Renal pelvis (tissue), 4 donors: ENCODE results near the gene PLCG1. TPM values are rescaled to one million over a fixed set of nuclear protein-coding genes. Genes with fewer than 3 reads are reported as not detected.

Source experiments
- DNase-seq: peaks from one replicate; pipeline ENCODE4 v3.0.0-alpha.2; 2013
- polyA plus RNA-seq, 3 donors: library from polyadenylated mRNA; unstranded; fragments of 120-200 nt; gene quantifications; one replicate each; pipeline ENCODE4 v1.2.1, GENCODE V29; 2013; ENCODE audit not compliant: insufficient read length in 3 of 3

The PLCG1 gene
- polyA plus RNA-seq, 3 donors: 156 to 191 (median 191) TPM

- DNase-seq: no peak
Measured at GRCh38 chr20:41175727-41176330, 38.5 kb downstream of the PLCG1 start.

GRCh38 chr20:41176711-41177552, 39.6 kb downstream of the PLCG1 start:
- no peak for DNase-seq

DNA sequence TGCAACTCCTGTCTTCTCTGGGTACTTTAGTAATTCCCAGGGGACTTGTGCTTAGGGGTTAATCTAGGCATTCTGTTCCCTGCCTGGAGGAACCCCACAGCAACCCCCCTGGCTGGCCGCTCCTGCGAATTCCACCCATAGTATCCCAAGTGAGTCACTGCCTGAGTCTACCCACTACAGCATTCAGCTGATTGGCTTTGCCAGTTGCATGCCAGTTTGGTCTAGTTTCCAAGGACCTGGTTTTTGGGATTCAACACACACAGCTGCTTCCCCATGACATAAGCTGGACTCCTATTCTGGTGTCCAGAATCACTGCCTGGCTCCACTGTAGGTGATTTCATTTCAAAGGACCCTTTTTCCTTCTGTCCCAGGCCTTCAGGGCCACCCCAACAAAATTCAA, 40.3 kb downstream of the PLCG1 start:
- no peak for DNase-seq

- DNase-seq: no peak
Measured at GRCh38 chr20:41178495-41178894, 41.2 kb downstream of the PLCG1 start.

DNA sequence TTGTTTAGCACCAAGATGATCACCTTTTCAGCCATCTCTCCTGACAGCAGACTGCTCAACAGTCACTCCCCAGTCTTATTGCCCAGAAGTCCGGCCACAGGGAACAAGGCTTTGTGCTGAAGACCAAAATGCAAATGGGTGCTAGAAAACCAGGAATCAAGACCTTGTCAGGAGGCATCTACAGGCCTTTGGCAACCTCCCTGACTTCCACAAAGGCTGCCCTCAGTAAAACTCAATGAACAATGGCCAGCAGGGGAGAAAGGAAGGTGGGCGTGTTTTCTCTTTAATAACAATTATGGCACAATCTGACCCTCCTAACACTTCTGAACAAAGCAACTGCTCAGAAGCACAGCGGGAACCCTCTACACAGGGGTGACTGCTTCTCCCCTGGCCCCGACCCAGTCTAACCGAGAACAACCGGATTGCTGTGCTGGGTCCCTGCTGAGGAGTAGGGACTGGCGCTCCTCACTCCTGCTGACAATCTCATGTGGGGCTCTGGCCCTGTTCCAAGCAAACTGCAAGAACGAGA, 41.6 kb downstream of the PLCG1 start:
- no peak for DNase-seq

DNA sequence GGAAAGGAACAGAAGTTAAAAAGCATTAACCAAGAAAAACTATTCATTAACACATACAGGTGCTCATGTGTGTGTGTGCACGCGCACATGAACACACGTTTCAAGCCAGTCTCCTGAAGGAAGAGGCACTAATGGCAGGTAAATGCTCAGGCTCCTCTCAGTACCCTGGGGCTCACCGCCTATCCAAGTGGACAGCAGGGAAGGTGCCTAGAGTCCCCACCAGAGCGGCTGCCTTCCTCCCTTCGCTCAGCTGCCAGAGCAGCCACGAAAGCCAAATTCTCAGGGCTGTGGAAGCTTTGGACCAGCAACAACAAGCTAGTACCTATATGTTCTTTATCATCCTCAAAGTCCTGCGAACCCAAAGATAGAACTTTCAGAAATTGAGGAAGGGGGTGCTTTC, 42.6 kb downstream of the PLCG1 start:
- DNase-seq: no peak

DNA sequence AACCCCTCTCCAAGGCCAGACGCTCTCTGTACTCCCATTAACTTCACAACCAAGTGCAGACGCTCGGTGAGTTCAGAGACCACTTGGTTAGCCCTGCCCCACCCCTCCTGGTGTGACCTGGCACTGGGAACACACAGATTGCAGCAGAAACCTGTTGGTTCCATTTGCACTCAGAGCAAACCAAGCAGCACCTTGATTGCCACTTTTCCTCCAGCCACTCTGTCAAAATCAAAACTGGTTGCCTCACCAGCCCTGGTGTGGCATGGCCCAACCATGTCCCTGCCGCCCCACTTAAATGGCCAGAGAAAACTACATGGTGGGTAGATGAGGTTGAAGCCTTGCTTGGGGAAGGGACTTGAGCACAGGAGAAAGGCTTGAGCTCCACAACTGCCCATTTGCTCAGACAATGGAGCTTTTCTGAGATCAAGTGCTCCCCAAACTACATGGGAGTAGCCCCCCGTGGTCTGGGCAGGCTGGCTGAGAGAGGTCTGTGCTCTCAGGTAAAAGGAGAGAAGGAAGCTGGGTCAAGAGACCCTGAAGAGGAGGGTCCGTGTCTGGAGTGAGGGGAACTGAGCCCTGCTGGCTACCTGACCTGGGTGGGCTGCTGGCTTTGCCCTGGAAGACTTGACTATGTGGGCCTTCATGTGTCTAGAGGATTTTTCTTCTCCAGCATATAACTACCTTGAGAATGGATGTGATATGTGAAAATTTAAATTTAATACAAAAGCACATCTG, 43.4 kb downstream of the PLCG1 start:
- no peak for DNase-seq

DNA sequence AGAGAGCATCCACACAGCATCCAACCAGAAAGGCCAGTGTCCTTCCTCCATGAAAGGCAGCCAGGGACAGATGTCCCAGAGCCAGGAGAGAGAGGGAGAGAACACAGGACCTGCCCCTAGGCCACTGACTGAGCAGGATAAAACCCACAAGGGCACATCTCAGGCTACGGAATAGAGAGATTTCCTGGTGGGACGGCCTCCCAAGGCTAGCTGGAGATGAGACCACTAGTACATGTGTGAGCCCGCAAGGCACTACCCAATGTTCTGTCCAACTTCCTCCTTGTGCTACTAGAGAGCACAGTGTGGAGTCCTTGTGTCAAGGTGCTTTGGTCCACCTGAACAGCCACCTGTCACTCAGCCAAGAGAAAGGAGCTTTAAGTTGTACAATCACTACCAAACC, 44.2 kb downstream of the PLCG1 start:
- no peak for DNase-seq

GRCh38 chr20:41182296-41183212, 45.2 kb downstream of the PLCG1 start:
- DNase-seq: no peak

GRCh38 chr20:41183391-41183790, 46.0 kb downstream of the PLCG1 start:
- DNase-seq: no peak

DNA sequence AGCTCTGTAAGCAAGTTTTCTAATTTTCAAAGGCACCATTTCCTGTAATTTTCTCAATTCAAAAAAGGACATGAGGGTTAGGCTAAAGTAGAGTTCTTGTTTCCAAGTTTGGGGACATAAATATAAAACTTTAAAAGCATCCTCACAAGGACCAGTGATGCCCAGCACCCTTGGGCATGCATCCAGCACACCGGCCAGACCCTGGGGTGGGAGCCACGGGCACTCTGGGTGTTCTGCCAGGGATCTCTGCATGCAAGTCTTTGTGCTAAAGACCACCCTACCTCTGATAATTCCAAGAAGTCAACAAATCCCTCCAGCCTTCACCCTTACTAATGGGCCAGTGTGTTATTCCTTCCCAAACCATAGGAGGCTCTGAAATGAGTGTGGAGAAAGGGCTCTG, 46.5 kb downstream of the PLCG1 start:
- no peak for DNase-seq

DNA sequence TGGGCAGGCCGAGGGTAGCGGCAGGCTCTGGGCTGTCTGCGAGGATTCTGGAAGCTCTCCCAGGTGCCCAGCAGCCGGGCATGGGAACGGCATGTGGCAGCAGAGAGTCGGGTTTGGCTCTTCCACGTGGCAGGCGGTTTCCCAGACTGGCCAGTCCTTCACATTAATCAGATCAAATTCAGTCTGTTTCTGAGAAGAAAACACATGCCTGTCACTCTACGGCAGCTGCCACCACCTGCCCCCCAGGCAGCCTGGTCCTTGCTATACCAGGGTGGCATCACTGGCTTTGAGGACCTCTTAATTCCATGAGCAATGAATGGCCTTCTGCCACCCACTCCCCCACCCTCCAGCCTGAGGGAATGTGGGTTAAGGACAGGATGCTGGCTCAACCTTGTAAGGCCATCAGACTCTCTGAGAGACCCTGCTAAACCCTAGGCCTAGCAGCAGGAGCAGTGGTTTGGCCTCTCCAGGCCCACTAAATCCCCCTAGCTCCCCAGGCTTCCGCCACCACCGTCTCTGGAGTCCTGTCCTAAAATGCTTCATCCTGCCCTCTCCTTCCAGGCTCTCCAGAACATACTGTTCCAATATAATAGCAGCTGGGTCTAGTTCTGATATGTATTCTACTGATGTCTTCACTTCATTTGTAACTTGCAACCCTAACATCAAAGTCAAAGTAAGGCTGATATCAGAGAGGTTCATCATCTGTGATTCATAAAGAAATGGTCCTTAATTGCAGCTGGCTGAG, 47.8 kb downstream of the PLCG1 start:
- DNase-seq: no peak

DNA sequence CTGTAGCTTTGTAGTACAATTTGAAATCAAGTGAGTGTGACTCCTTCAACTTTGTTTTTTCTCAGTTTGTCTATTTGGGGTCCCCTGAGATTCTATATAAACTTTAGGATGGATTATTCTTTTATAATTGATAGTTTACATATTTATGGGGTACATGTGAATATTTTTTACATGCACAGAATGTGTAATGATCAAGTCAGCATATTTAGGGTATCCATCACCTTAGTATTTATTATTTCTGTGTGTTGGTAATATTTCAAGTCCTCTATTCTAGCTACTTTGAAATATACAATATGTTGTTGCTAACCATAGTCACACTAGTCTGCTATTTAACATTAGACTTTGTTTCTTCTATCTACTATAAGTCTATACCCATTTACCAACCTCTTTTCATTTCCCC, 50.3 kb downstream of the PLCG1 start:
- DNase-seq: no peak

DNA sequence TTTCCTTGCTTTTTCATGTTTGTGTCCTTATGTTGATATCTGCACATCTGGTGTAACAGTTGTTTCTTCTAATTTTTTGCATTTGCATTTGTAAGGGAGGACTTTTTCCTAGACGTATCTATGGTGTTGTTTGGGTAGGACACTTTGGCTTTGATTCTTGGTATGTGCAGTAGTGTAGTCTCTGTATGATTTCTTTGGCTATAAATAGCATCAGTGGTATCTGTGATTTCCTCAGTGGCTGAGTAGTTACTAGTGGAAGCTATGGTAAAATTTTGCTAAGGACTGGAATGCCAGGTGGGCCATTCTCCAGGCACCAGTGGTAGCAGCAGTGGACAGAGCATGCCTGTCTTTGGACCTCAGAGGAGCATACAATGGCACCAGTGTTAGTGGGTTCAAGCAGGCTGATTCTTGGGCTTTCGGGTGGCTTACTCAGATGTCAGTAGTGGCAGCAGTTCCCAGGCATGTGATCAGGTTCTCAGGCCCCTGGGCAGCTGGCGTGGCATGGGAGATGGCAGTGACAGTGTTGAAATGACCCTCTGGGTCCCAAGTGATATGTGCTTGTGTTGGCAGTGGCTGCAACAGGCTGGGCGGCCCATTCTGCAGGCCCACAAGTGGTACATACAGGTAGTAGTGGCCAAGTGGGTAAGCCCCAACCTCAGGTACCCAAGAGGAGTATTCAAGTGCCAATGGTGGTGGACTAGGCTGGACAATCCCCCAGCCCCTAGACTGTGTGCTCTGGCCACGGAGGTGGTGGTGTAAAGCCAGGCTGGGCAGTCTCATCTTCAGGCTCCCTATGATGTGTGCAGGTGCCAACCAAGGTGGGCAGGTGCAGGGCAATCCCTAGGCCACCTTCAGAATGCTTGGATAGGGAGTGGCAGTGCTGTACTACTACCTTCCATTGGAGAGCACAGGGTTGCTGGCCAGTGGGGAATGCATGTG, 54.5 kb downstream of the PLCG1 start:
- no peak for DNase-seq

- DNase-seq: no peak
Measured at GRCh38 chr20:41192575-41192974, 55.2 kb downstream of the PLCG1 start.

DNA sequence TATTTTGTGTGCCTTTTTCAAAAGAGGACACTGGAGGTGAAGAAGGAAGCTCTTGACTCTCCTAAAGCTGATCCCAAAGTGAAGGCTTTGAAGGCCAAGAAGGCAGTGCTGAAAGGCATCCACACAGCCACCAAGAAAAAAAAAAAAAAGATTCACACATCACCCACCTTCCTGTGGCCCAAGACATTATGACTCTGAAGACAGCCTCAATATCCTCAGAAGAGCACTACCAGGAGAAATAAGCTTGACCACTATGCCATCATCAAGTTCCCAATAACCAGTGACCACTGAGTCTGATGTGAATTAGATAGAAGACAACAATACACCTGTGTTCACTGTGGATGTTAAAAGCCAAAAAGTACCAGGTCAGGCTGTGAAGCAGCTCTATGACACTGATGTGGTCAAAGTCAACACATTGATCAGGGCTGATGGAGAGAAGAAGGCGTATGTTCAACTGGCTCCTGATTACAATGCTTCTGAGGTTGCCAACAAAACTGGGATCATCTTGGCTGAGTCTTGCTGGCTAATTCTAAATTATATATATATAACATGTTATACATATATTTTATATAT, 59.4 kb downstream of the PLCG1 start:
- no peak for DNase-seq

- no peak for DNase-seq
Measured at GRCh38 chr20:41198443-41198842, 61.1 kb downstream of the PLCG1 start.

- no peak for DNase-seq
Measured at GRCh38 chr20:41200446-41201202, 63.3 kb downstream of the PLCG1 start.

- DNase-seq: no peak
Measured at GRCh38 chr20:41201760-41202159, 64.4 kb downstream of the PLCG1 start.
